ENCODE measurements around the gene RPL21.
A peak's percentile ranks its signal among the peaks of the same experiment; 100 is the strongest.

DNA sequence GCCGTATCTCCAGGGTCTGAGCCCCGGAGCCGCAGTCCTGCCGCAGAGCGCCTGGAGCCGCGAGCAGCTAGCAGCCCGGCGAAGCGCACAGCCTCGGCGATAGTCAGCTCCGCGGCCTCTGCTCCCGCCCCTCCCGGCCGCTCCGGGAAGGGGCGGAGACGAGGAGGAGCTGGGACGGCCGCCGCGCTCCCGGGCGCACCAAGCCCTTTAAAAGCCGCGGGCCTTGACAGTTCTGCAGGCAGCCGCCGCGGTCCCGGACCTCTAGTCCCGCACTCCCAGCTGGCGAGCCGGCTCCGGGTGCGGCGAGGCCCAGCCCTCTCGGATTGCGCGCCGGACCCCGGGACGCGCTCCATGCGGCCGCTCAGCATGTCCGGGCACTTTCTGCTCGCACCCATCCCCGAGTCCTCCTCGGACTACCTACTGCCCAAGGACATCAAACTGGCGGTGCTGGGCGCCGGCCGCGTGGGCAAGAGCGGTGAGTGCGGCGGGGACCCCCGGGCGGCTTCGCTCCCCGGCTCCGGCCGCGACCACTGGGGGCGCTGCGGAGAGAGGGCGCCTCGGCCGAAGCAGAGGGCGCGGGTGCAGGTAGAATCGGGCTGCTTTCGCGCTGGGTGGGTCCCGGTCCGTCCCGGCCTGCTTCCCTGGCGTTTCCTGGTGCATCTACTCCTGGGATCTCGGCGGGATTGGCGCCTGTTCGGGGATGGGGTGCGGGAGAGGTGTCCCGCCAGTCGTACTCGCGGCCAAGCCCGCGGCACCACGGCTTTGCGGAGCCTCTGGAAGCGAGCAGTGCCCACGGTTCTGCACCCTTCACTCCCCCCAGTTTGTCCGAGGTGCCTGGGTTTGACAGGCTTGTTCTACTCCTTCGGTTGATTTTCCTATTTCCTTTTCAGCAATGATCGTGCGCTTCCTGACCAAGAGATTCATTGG is 19.5 kb downstream of the RPL21 start, which contains the start of gene RASL11A:
- TF ChIP-seq, protein P1, sequence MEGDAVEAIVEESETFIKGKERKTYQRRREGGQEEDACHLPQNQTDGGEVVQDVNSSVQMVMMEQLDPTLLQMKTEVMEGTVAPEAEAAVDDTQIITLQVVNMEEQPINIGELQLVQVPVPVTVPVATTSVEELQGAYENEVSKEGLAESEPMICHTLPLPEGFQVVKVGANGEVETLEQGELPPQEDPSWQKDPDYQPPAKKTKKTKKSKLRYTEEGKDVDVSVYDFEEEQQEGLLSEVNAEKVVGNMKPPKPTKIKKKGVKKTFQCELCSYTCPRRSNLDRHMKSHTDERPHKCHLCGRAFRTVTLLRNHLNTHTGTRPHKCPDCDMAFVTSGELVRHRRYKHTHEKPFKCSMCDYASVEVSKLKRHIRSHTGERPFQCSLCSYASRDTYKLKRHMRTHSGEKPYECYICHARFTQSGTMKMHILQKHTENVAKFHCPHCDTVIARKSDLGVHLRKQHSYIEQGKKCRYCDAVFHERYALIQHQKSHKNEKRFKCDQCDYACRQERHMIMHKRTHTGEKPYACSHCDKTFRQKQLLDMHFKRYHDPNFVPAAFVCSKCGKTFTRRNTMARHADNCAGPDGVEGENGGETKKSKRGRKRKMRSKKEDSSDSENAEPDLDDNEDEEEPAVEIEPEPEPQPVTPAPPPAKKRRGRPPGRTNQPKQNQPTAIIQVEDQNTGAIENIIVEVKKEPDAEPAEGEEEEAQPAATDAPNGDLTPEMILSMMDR (conservative IDR thresholded peaks at IDR 0.05; ENCODE audit: low read depth, low read length): peak; percentile 78
- no peak for TF ChIP-seq EZH2 (IDR thresholded peaks at IDR 0.05; ENCODE audit: borderline replicate concordance, low read depth, low read length, poor library complexity, severe bottlenecking)

Measured in A673 (cell line).